Measurements from ENCODE around the gene TENM3.

Gene TENM3

DNA sequence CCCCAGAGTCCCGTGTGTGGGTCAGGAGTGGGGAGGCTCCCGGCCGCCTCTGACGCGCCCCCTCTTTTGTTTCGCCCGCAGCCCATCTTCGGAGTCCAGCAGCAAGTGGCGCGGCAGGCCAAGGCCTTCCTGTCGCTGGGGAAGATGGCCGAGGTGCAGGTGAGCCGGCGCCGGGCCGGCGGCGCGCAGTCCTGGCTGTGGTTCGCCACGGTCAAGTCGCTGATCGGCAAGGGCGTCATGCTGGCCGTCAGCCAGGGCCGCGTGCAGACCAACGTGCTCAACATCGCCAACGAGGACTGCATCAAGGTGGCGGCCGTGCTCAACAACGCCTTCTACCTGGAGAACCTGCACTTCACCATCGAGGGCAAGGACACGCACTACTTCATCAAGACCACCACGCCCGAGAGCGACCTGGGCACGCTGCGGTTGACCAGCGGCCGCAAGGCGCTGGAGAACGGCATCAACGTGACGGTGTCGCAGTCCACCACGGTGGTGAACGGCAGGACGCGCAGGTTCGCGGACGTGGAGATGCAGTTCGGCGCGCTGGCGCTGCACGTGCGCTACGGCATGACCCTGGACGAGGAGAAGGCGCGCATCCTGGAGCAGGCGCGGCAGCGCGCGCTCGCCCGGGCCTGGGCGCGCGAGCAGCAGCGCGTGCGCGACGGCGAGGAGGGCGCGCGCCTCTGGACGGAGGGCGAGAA is 556.5 kb downstream of the TENM3 start:
- Histone ChIP-seq H4K5ac (ENCODE audit: low read length) (no peak overlapping the region), H3K36me3 (ENCODE audit: control insufficient read depth, insufficient read depth, low read length) (peaks cover 2% of the 10 kb centered on the region), H3K27me3 (ENCODE audit: insufficient read depth, low read length, poor library complexity) (no peaks in the 10 kb centered on the region), H3K4me2 (ENCODE audit: low read length) (no peak overlapping the region), H2AK5ac (ENCODE audit: low read length) (no peak overlapping the region), H2BK120ac (ENCODE audit: low read depth, low read length) (no peak overlapping the region), H3K18ac (ENCODE audit: low read length) (no peak overlapping the region), H3K4me3 (ENCODE audit: low read length) (no peak overlapping the region), H3K9ac (ENCODE audit: low read length) (no peak overlapping the region), H3K23ac (ENCODE audit: low read length) (no peak overlapping the region), H2BK5ac (ENCODE audit: low read length) (no peak overlapping the region), H3K27ac (ENCODE audit: low read depth, low read length) (no peak overlapping the region), H3K4me1 (ENCODE audit: control insufficient read depth, low read depth, low read length) (peaks cover 3% of the 10 kb centered on the region), H3K79me2 (ENCODE audit: control insufficient read depth, insufficient read depth, low read length) (no peaks in the 10 kb centered on the region), H4K8ac (ENCODE audit: low read depth, low read length) (no peak overlapping the region), H3K4ac (ENCODE audit: low read depth, low read length) (no peak overlapping the region), H3K56ac (ENCODE audit: low read length) (no peak overlapping the region), H2BK15ac (replicated peaks; ENCODE audit: low read depth) (no peak overlapping the region), H3K79me1 (ENCODE audit: low read length) (no peaks in the 10 kb centered on the region)
- no CpG with 5 or more reads among the region's 85 CpGs for WGBS (ENCODE audit: extremely low coverage, insufficient coverage, low lambda C conversion rate)
- DNase-seq = no peak

DNA sequence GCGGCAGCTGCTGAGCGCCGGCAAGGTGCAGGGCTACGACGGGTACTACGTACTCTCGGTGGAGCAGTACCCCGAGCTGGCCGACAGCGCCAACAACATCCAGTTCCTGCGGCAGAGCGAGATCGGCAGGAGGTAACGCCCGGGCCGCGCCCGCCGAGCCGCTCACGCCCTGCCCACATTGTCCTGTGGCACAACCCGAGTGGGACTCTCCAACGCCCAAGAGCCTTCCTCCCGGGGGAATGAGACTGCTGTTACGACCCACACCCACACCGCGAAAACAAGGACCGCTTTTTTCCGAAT is 557.0 kb downstream of the TENM3 start:
- Histone ChIP-seq H3K36me3 (ENCODE audit: control insufficient read depth, insufficient read depth, low read length) (peaks cover 2% of the 10 kb centered on the region), H3K18ac (ENCODE audit: low read length) (no peak overlapping the region), H3K23ac (ENCODE audit: low read length) (no peak overlapping the region), H3K79me2 (ENCODE audit: control insufficient read depth, insufficient read depth, low read length) (no peaks in the 10 kb centered on the region), H3K9ac (ENCODE audit: low read length) (no peak overlapping the region), H2BK15ac (replicated peaks; ENCODE audit: low read depth) (no peak overlapping the region), H4K8ac (ENCODE audit: low read depth, low read length) (no peak overlapping the region), H3K27me3 (ENCODE audit: insufficient read depth, low read length, poor library complexity) (no peaks in the 10 kb centered on the region), H3K79me1 (ENCODE audit: low read length) (no peaks in the 10 kb centered on the region), H3K56ac (ENCODE audit: low read length) (no peak overlapping the region), H3K4ac (ENCODE audit: low read depth, low read length) (no peak overlapping the region), H3K4me3 (ENCODE audit: low read length) (no peak overlapping the region), H3K4me1 (ENCODE audit: control insufficient read depth, low read depth, low read length) (peaks cover 3% of the 10 kb centered on the region), H4K5ac (ENCODE audit: low read length) (no peak overlapping the region), H3K27ac (ENCODE audit: low read depth, low read length) (no peak overlapping the region), H3K4me2 (ENCODE audit: low read length) (no peak overlapping the region), H2BK120ac (ENCODE audit: low read depth, low read length) (no peak overlapping the region), H2BK5ac (ENCODE audit: low read length) (no peak overlapping the region), H2AK5ac (ENCODE audit: low read length) (no peak overlapping the region)
- no CpG with 5 or more reads among the region's 29 CpGs for WGBS (ENCODE audit: extremely low coverage, insufficient coverage, low lambda C conversion rate)
- no peak for DNase-seq

DNA sequence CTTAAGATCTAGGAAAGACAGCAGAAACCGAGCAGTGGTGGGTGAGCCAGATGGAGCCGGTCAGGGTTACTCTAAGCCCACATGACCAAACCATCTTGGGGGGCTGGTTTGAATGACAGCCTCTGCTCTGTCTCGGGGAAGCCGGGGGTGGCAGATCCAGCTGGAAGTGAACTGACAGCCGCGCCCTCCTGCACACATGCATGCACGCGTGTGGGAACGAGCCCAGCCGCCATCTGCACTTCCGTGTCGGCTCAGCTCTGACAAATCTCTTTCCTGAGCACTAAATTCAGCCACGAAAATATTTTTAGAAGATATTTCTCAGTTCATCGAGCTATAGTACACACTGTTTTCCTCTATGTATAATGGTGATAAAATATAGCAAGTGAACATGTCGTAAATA is 558.4 kb downstream of the TENM3 start:
- H4K8ac ChIP-seq (ENCODE audit: low read depth, low read length) = no peak overlapping the region
- no peak overlapping the region for H3K27ac ChIP-seq (ENCODE audit: low read depth, low read length)
- no peak overlapping the region for H3K4ac ChIP-seq (ENCODE audit: low read depth, low read length)
- no peak overlapping the region for H3K4me3 ChIP-seq (ENCODE audit: low read length)
- no peaks in the 10 kb centered on the region for H3K79me1 ChIP-seq (ENCODE audit: low read length)
- no peak overlapping the region for H2BK15ac ChIP-seq (replicated peaks; ENCODE audit: low read depth)
- H3K9ac ChIP-seq (ENCODE audit: low read length) = no peak overlapping the region
- no peak overlapping the region for H3K23ac ChIP-seq (ENCODE audit: low read length)
- H3K18ac ChIP-seq (ENCODE audit: low read length) = no peak overlapping the region
- DNase-seq = no peak
- peaks cover 2% of the 10 kb centered on the region for H3K36me3 ChIP-seq (ENCODE audit: control insufficient read depth, insufficient read depth, low read length)
- no peak overlapping the region for H2BK120ac ChIP-seq (ENCODE audit: low read depth, low read length)
- H3K79me2 ChIP-seq (ENCODE audit: control insufficient read depth, insufficient read depth, low read length) = no peaks in the 10 kb centered on the region
- no peaks in the 10 kb centered on the region for H3K27me3 ChIP-seq (ENCODE audit: insufficient read depth, low read length, poor library complexity)
- no CpG with 5 or more reads among the region's 15 CpGs for WGBS (ENCODE audit: extremely low coverage, insufficient coverage, low lambda C conversion rate)
- no peak overlapping the region for H2BK5ac ChIP-seq (ENCODE audit: low read length)
- H3K56ac ChIP-seq (ENCODE audit: low read length) = no peak overlapping the region
- H2AK5ac ChIP-seq (ENCODE audit: low read length) = no peak overlapping the region
- peaks cover 3% of the 10 kb centered on the region for H3K4me1 ChIP-seq (ENCODE audit: control insufficient read depth, low read depth, low read length)
- no peak overlapping the region for H4K5ac ChIP-seq (ENCODE audit: low read length)
- no peak overlapping the region for H3K4me2 ChIP-seq (ENCODE audit: low read length)

DNA sequence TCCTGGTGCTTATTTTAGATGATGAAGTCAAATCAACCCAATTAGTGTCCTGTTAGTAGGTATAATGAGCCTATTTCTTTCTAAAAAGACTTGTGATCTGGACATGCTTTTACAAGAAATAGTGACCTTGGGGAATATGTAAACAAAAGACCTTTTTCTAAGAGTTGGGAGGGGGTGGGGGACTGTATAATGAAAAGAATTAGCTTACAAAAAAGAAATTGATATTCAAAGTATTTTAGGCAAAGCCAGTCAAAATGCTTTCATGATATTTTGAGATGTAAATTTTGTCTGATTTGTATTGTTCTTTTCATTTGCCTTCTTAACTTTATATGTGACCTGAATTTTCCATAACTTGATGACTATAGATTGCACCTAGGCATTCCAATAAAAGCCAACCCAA is 559.4 kb downstream of the TENM3 start:
- no peak overlapping the region for H3K27ac ChIP-seq (ENCODE audit: low read depth, low read length)
- H2BK120ac ChIP-seq (ENCODE audit: low read depth, low read length) = no peak overlapping the region
- peaks cover 2% of the 10 kb centered on the region for H3K36me3 ChIP-seq (ENCODE audit: control insufficient read depth, insufficient read depth, low read length)
- no peaks in the 10 kb centered on the region for H3K27me3 ChIP-seq (ENCODE audit: insufficient read depth, low read length, poor library complexity)
- no peak overlapping the region for H2BK5ac ChIP-seq (ENCODE audit: low read length)
- H3K9ac ChIP-seq (ENCODE audit: low read length) = no peak overlapping the region
- no peak overlapping the region for H3K4me3 ChIP-seq (ENCODE audit: low read length)
- no peak overlapping the region for H2BK15ac ChIP-seq (replicated peaks; ENCODE audit: low read depth)
- H3K4me1 ChIP-seq (ENCODE audit: control insufficient read depth, low read depth, low read length) = peaks cover 2% of the 10 kb centered on the region
- DNase-seq = no peak
- H3K4ac ChIP-seq (ENCODE audit: low read depth, low read length) = no peak overlapping the region
- H3K79me1 ChIP-seq (ENCODE audit: low read length) = no peaks in the 10 kb centered on the region
- no peak overlapping the region for H3K4me2 ChIP-seq (ENCODE audit: low read length)
- H4K5ac ChIP-seq (ENCODE audit: low read length) = no peak overlapping the region
- H3K18ac ChIP-seq (ENCODE audit: low read length) = no peak overlapping the region
- no peak overlapping the region for H2AK5ac ChIP-seq (ENCODE audit: low read length)
- H3K56ac ChIP-seq (ENCODE audit: low read length) = no peak overlapping the region
- no peak overlapping the region for H3K23ac ChIP-seq (ENCODE audit: low read length)
- H4K8ac ChIP-seq (ENCODE audit: low read depth, low read length) = no peak overlapping the region
- no peaks in the 10 kb centered on the region for H3K79me2 ChIP-seq (ENCODE audit: control insufficient read depth, insufficient read depth, low read length)

DNA sequence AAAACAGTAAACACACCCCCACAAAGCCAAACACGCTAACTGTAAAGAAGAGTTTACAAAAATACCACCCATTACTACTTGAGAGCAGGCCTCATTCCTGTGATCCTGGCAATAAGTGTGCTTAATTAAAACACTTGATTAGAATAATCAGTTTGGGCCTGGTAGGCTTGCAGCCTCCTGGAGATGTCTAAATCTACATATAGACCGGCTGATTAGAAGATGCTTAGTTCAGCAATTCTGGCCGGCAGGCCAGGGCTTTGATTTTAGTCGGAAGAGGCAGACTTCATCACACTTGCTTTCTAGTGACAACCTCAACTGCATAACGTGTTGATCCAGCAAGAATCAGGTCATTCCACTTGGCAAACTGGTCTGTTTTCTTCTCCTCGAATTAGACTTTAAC is 560.0 kb downstream of the TENM3 start:
- Histone ChIP-seq H4K8ac (ENCODE audit: low read depth, low read length) (no peak overlapping the region), H3K4ac (ENCODE audit: low read depth, low read length) (no peak overlapping the region), H3K27ac (ENCODE audit: low read depth, low read length) (no peak overlapping the region), H3K79me2 (ENCODE audit: control insufficient read depth, insufficient read depth, low read length) (no peaks in the 10 kb centered on the region), H3K27me3 (ENCODE audit: insufficient read depth, low read length, poor library complexity) (no peaks in the 10 kb centered on the region), H2BK120ac (ENCODE audit: low read depth, low read length) (no peak overlapping the region), H3K4me2 (ENCODE audit: low read length) (no peak overlapping the region), H3K4me3 (ENCODE audit: low read length) (no peak overlapping the region), H3K18ac (ENCODE audit: low read length) (no peak overlapping the region), H3K36me3 (ENCODE audit: control insufficient read depth, insufficient read depth, low read length) (peaks cover 2% of the 10 kb centered on the region), H3K23ac (ENCODE audit: low read length) (no peak overlapping the region), H2BK5ac (ENCODE audit: low read length) (no peak overlapping the region), H2AK5ac (ENCODE audit: low read length) (no peak overlapping the region), H4K5ac (ENCODE audit: low read length) (no peak overlapping the region), H3K9ac (ENCODE audit: low read length) (no peak overlapping the region), H2BK15ac (replicated peaks; ENCODE audit: low read depth) (no peak overlapping the region), H3K56ac (ENCODE audit: low read length) (no peak overlapping the region), H3K4me1 (ENCODE audit: control insufficient read depth, low read depth, low read length) (peaks cover 2% of the 10 kb centered on the region), H3K79me1 (ENCODE audit: low read length) (no peaks in the 10 kb centered on the region)
- DNase-seq = peak; percentile 70
- WGBS (ENCODE audit: extremely low coverage, insufficient coverage, low lambda C conversion rate) = no CpG with 5 or more reads among the region's 6 CpGs

DNA sequence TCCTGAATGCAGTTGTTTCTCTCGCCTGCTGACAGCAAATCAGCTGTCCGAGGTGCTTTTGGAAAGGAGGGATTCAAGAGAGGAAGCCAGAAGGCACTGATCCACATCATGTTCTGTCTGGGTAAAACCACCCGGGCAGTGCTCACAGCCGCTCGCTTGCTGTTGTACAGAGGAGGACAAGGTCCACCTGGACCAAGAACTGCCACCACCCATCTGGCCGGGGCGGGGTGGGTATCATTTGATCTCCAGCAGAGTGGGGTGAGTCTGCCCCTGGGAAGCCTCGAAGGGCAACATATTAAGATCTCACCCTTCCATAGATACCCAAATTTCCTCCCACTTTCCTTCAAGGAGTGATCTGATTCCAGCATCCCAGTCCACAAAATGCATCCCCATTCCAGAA is 560.9 kb downstream of the TENM3 start:
- Histone ChIP-seq H3K4me3 (ENCODE audit: low read length) (no peak overlapping the region), H3K4me2 (ENCODE audit: low read length) (no peak overlapping the region), H3K4me1 (ENCODE audit: control insufficient read depth, low read depth, low read length) (peaks cover 2% of the 10 kb centered on the region), H4K5ac (ENCODE audit: low read length) (no peak overlapping the region), H3K36me3 (ENCODE audit: control insufficient read depth, insufficient read depth, low read length) (no peaks in the 10 kb centered on the region), H3K27ac (ENCODE audit: low read depth, low read length) (no peak overlapping the region), H4K8ac (ENCODE audit: low read depth, low read length) (no peak overlapping the region), H2BK120ac (ENCODE audit: low read depth, low read length) (no peak overlapping the region), H2BK5ac (ENCODE audit: low read length) (no peak overlapping the region), H2AK5ac (ENCODE audit: low read length) (no peak overlapping the region), H3K9ac (ENCODE audit: low read length) (no peak overlapping the region), H2BK15ac (replicated peaks; ENCODE audit: low read depth) (no peak overlapping the region), H3K79me1 (ENCODE audit: low read length) (no peaks in the 10 kb centered on the region), H3K27me3 (ENCODE audit: insufficient read depth, low read length, poor library complexity) (no peaks in the 10 kb centered on the region), H3K79me2 (ENCODE audit: control insufficient read depth, insufficient read depth, low read length) (no peaks in the 10 kb centered on the region), H3K4ac (ENCODE audit: low read depth, low read length) (no peak overlapping the region), H3K56ac (ENCODE audit: low read length) (no peak overlapping the region), H3K23ac (ENCODE audit: low read length) (no peak overlapping the region), H3K18ac (ENCODE audit: low read length) (no peak overlapping the region)
- DNase-seq = no peak
- WGBS (ENCODE audit: extremely low coverage, insufficient coverage, low lambda C conversion rate) = no CpG with 5 or more reads among the region's 8 CpGs

All from mesendoderm (in vitro differentiated cells).